Gastrocnemius medialis (tissue), 4 donors: ENCODE results near the gene FAM227A. TPM values are rescaled to one million over a fixed set of nuclear protein-coding genes. Genes with fewer than 3 reads are reported as not detected.
"Not testable (repeated sequence)": the region's sequence is repeated elsewhere in the genome, so short reads cannot be mapped to it uniquely, and the experiment has no call there.

Experiments used
- ATAC-seq, 2 donors: fragments of 150-250 bp; one replicate each; pipeline ENCODE4 v1.9.1; 2016
- DNase-seq, 2 donors: peaks; one replicate each; pipeline ENCODE4 v3.0.0-alpha.2; 2019
- H3K27ac ChIP-seq, 4 donors: fragments of 200-600 bp; sonication (generic); 1 replicate in 1 of 4; 2 replicates in 3 of 4; pipeline ENCODE4 v1.5.1; 2016 to 2018; ENCODE audit warnings: mild to moderate bottlenecking in 2 of 4, moderate library complexity in 1 of 4
- H3K27me3 ChIP-seq, 3 donors: fragments of 200-600 bp; sonication (generic) in 2 of 3; 1 replicate in 1 of 3; 2 replicates in 2 of 3; pipeline versions ENCODE4 v1.5.1 to v1.6.0; 2016 to 2019; ENCODE audit warnings: mild to moderate bottlenecking in 1 of 3, moderate library complexity in 1 of 3
- H3K36me3 ChIP-seq, 2 donors: fragments of 200-600 bp; sonication (generic) in 1 of 2; one replicate each; pipeline ENCODE4 v1.5.1; 2017 to 2018
- H3K4me1 ChIP-seq, 2 donors: fragments of 200-600 bp; sonication (generic) in 1 of 2; one replicate each; pipeline ENCODE4 v1.5.1; 2016 to 2017; ENCODE audit warnings: mild to moderate bottlenecking in 2 of 2
- H3K4me3 ChIP-seq, 4 donors: fragments of 200-600 bp; sonication (generic) in 3 of 4; 1 replicate in 1 of 4; 2 replicates in 3 of 4; pipeline ENCODE4 v1.5.1; 2016 to 2019; ENCODE audit warnings: mild to moderate bottlenecking in 2 of 4
- H3K9me3 ChIP-seq, 3 donors: fragments of 200-600 bp; sonication (generic) in 2 of 3; 1 replicate in 1 of 3; 2 replicates in 2 of 3; pipeline ENCODE4 v1.5.1; 2016 to 2019
- CTCF ChIP-seq, 5 experiments: fragments of 450-650 bp in 3 of 5; fragments of 200-600 bp in 2 of 5; sonication (generic) in 2 of 5; IDR thresholded peaks in 4 of 5; conservative IDR thresholded peaks in 1 of 5; 1 replicate in 4 of 5; 2 replicates in 1 of 5; pipeline ENCODE4 v1.5.1; 2016 to 2019; ENCODE audit warnings: antibody characterized with exemption in 5 of 5, mild to moderate bottlenecking in 3 of 5, moderate library complexity in 3 of 5
- POLR2A ChIP-seq, 2 donors: fragments of 450-650 bp; IDR thresholded peaks; one replicate each; pipeline ENCODE4 v1.6.1; 2017; ENCODE audit warnings: antibody characterized with exemption in 2 of 2, mild to moderate bottlenecking in 2 of 2, moderate library complexity in 2 of 2
- in situ Hi-C, 4 donors: fragments of 200-750 bp; cut with MboI; loops; one replicate each; pipeline versions ENCODE4 v1.15.0 to v1.8.0; 2017; ENCODE audit warnings: low sequenced_read_pairs in 4 of 4
- intact Hi-C: fragments of 100-400 bp; cut with DNase I; formaldehyde crosslinking; loops from one replicate; pipeline ENCODE4 v1.15.1; 2023; ENCODE audit warnings: low total_unique reads
- total RNA-seq, 4 donors: library from RNA; depleted of rRNA; stranded (reverse); fragments of >200 nt; gene quantifications; one replicate each; pipeline versions ENCODE4 v1.1.0 to v1.2.3, GENCODE V29; 2016

The FAM227A gene
- total RNA-seq, 4 donors from 2014 or later: 0.02 TPM; not detected in 3

- in situ Hi-C loops (no loop called here), intact Hi-C loops (no loop called here)
- Histone ChIP-seq H3K36me3 (no peaks in the 10 kb centered on the region), H3K4me3 (no peak overlapping the region), H3K27ac (no peak overlapping the region), H3K9me3 (no peaks in the 10 kb centered on the region), H3K4me1 (no peaks in the 10 kb centered on the region), H3K27me3 (no peaks in the 10 kb centered on the region)
- DNase-seq (no peak), ATAC-seq (no peak)
- TF ChIP-seq CTCF (IDR thresholded peaks at IDR 0.05 in 4 of 5, conservative IDR thresholded peaks at IDR 0.05 in 1 of 5) (no peak), POLR2A (IDR thresholded peaks at IDR 0.05) (no peak)
Observed at GRCh38 chr22:38645430-38645829, 10.8 kb downstream of the FAM227A start.

- H3K27ac ChIP-seq, H3K36me3 ChIP-seq, intact Hi-C loops, H3K27me3 ChIP-seq, DNase-seq, H3K9me3 ChIP-seq, H3K4me3 ChIP-seq, in situ Hi-C loops, H3K4me1 ChIP-seq: not testable (repeated sequence)
- ATAC-seq: peak in 1 of 2 donors; percentile 60
Observed at GRCh38 chr22:38644245-38644644, 11.9 kb downstream of the FAM227A start.

GRCh38 chr22:38641476-38642040 lies 14.6 kb downstream of the FAM227A start:
- in situ Hi-C loops: no loop called here

GRCh38 chr22:38638728-38639127 lies 17.5 kb downstream of the FAM227A start:
- TF ChIP-seq POLR2A (IDR thresholded peaks at IDR 0.05): no peak
- TF ChIP-seq CTCF (IDR thresholded peaks at IDR 0.05 in 4 of 5, conservative IDR thresholded peaks at IDR 0.05 in 1 of 5): no peak
- Histone ChIP-seq H3K4me1 (no peaks in the 10 kb centered on the region), H3K36me3 (no peaks in the 10 kb centered on the region), H3K9me3 (no peaks in the 10 kb centered on the region), H3K27me3 (no peaks in the 10 kb centered on the region), H3K27ac (no peak overlapping the region), H3K4me3 (no peak overlapping the region)
- DNase-seq: no peak
- intact Hi-C loops: no loop called here
- no peak for ATAC-seq
- in situ Hi-C loops: no loop called here

More at GRCh38 chr22:38641476-38642040, 14.6 kb downstream of the FAM227A start:
- TF ChIP-seq POLR2A (IDR thresholded peaks at IDR 0.05) (no peak), CTCF (IDR thresholded peaks at IDR 0.05 in 4 of 5, conservative IDR thresholded peaks at IDR 0.05 in 1 of 5) (no peak)
- Histone ChIP-seq H3K4me1 (no peaks in the 10 kb centered on the region), H3K36me3 (no peaks in the 10 kb centered on the region), H3K27ac (no peak overlapping the region), H3K4me3 (no peak overlapping the region), H3K9me3 (no peaks in the 10 kb centered on the region), H3K27me3 (no peaks in the 10 kb centered on the region)
- DNase-seq (no peak), ATAC-seq (no peak)
- intact Hi-C loops: no loop called here

- H3K9me3 ChIP-seq: no peaks in the 10 kb centered on the region
- H3K4me1 ChIP-seq: no peaks in the 10 kb centered on the region
- intact Hi-C loops: no loop called here
- in situ Hi-C loops: no loop called here
- ATAC-seq: no peak
- TF ChIP-seq POLR2A (IDR thresholded peaks at IDR 0.05): no peak
- TF ChIP-seq CTCF (IDR thresholded peaks at IDR 0.05 in 4 of 5, conservative IDR thresholded peaks at IDR 0.05 in 1 of 5): no peak
- H3K27ac ChIP-seq: no peak overlapping the region
- no peak for DNase-seq
- H3K27me3 ChIP-seq: no peaks in the 10 kb centered on the region
- H3K4me3 ChIP-seq: no peak overlapping the region
- no peaks in the 10 kb centered on the region for H3K36me3 ChIP-seq
Observed at GRCh38 chr22:38638216-38638615, 18.0 kb downstream of the FAM227A start.
